Endometrial microvascular endothelial cells (primary cell): ENCODE measurements around the gene HAPLN1. TPM values are rescaled to one million over a fixed set of nuclear protein-coding genes. Genes with fewer than 3 reads are reported as not detected.

ENCODE experiments used
- in situ Hi-C: cut with HindIII; loops from 2 replicates; pipeline ENCODE4 v1.10.0; 2017; ENCODE audit warnings: low sequenced_read_pairs, low pct_unique_long_range_greater_than_20kb; ENCODE audit errors: inconsistent ontology term
- total RNA-seq: library from RNA; depleted of rRNA; stranded (reverse); fragments of >200 nt; gene quantifications from one replicate; pipeline ENCODE4 v1.2.3, GENCODE V29; 2015; ENCODE audit errors: inconsistent ontology term

The HAPLN1 gene
- total RNA-seq, 1 donor from 2014 or later = not detected

DNA sequence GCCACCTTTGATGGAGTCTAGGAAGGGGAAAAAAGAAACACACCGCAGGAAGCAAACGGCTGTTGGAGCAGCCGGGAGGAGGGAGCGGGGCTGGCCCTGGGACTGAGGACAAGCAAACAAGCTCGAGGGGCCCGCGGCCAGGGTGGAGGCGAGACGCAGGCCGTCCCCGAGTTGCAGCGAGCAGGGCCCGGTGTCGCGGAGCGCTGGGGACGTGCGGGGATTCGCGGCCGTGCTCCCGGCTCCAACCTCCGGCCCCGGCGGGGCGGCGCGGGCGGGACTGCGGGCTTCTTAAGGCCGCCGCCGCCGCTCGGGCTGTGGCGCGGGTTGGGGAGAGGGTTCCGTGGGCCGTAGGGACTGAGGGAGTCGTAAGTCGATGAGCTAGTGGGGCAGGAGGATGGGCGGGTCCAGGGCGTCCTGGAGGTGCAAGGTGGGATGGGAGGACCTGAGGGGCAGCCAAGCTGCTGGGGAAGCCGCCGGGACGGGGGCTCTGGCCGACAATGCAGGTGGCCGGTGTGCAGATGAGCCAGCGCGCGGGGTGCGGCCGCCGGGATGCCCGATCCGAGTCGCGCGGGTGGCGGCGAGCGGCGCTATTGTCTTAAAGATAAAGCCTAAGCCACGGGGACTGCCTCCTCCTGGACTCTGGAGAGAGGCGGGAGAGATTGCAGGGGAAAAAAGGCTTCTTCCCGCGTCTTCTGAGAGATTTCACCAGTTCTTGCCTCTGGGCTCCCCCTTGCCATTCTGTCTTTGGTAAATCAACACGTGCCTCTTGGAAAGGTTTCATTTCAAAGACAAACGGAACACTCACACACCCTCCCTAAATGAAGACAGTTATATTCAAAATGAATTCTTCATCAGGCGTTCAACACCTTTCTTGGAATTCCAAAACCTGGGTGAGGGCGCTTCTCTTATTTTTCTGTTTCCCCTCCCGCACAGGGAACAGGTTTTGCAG is 1.6 kb upstream of the HAPLN1 start:
- in situ Hi-C loops = no loop called here

- in situ Hi-C loops = no loop called here
These were observed 1.6 kb downstream of the HAPLN1 start for GRCh38 chr5:83718936-83719495.

DNA sequence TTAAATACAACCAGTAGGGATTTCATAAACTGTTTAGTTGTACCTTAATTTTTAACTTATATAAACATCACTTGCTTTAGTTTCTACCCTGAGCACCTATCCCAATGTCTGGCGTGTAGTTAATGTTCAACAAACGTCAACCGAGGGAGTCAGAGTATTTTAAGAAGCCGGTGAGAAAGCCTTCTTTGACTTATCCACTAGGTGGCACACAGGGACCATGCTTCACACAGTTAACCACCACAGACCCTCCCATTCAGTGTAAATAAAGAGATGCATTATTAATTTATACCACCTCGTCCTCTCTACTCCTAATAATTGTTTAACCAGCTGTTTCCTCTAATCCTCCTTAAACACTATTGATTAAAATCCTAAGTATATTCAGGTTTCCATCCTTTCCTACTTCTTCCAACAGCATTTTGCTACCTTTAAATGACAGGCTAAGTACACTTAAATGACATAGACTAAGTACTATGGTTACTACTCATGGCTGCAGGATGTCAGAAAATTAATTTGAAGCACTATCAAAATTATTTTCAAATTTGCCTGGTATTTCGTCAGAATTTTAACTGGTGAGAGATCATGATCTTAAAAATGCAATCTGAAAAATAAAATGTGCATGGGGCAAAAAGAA is 2.3 kb downstream of the HAPLN1 start:
- in situ Hi-C loops = no loop called here

GRCh38 chr5:83715236-83716065 is 5.2 kb downstream of the HAPLN1 start:
- in situ Hi-C loops = no loop called here

- in situ Hi-C loops = no loop called here
These were observed 5.8 kb downstream of the HAPLN1 start for GRCh38 chr5:83714810-83715209.

DNA sequence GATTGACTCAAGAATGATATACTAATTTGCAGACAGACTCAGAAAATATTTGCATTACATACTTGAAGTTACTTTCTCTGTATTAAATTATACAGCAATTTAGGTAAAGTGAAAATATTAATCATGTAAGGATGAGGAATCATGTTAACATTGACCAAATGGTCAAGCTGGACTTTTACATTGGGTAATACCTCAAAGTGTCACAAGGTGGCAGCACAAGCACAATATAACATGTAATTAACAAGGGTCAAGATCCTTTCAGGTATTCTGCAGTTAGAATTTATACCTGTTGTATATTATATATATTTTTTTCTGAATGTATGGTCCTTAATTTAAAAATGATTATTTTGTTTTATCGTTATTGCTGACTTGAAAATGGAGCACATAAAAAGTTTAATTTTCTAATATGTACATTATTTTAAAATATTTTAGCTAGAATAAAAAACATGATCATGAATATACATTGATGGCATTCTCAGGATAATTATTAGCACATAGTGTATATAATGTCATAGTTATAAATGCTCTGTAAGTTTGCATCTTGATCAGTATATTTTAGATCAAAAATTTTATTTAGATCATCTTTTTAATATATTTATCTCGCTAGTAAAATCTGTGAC is 8.6 kb downstream of the HAPLN1 start:
- in situ Hi-C loops = no loop called here

GRCh38 chr5:83709973-83710372 is 10.7 kb downstream of the HAPLN1 start:
- in situ Hi-C loops = no loop called here

- in situ Hi-C loops = no loop called here
These were observed 12.5 kb downstream of the HAPLN1 start for GRCh38 chr5:83708170-83708569.

- in situ Hi-C loops = no loop called here
These were observed 17.6 kb downstream of the HAPLN1 start for GRCh38 chr5:83703059-83703458.

DNA sequence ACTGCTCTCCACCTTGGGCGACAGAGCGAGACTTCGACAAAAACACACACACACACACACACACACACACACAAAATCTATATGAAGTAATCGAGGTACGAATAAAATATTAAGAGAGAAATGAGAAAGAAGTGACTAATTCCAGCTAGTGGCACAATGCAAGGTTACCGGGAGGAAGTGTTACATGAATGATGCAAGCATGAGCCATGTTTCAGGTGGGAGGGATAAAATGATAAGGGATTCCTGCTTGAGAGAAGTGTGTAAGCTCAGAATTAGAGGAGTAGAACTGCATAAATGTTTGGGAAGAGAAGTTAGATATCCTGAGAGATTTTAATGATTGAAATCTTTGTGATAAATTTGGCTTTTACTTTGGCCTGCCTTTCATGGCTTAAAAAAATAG is 18.8 kb downstream of the HAPLN1 start:
- in situ Hi-C loops = no loop called here

DNA sequence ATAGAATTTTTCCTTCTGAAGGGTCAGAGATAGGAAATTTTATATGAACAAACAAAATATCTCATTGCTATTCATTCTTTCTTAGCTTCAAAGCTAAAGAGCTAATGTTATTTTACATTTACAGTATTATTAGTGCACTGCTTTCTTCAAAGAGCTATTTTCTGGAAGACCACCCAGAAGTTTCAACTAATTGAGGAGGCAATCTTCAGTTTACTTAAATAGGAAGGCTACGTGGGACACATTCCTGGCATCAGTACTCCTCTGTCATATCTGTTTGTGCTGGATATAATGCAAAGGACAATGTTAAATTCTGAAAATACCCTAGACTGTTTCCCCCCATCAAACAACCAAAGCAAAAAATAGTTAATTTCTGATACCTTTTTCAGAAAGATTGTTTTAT is 30.8 kb downstream of the HAPLN1 start:
- in situ Hi-C loops = no loop called here

- in situ Hi-C loops = no loop called here
These were observed 32.4 kb downstream of the HAPLN1 start for GRCh38 chr5:83688281-83688680.

GRCh38 chr5:83687124-83687619 is 33.5 kb downstream of the HAPLN1 start:
- in situ Hi-C loops = no loop called here

DNA sequence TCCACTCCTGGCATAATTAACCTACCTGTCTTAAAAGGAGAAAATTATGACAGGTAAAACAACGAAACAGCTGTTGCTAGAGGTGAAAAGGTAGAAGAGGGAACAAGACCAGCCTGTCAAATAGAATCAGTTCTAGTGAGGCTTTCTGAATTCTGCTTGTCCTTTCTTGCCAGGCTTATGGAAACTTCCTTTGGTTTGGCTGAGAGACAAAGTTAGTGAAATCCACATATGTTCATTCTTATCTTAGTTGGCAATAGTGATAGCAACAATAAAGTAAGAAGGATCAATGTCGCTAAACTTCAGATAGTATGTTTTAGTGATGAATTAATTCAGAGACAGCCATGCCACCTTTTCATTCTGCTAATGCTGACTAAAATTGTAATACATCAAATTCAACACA is 34.4 kb downstream of the HAPLN1 start:
- in situ Hi-C loops = no loop called here

- in situ Hi-C loops = no loop called here
These were observed 36.8 kb downstream of the HAPLN1 start for GRCh38 chr5:83683836-83684235.

DNA sequence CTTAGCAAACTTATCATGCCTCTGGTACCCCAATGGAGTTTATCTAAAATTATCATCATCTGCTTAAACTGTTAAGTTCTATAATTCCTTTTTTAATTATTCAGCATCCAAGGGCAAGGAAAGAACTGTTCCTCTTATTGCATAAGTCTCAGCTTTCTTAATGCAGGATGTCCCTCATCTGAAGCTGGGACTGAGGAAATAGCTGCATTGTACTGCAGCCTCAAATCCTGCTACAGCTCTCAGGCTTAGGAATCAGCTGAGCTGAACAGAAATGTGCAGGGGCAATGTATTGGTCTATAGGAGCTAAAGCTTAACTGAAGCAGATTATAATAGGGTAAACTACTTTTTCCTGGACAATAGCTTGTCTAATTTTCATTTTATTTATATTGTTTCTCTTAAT is 48.0 kb downstream of the HAPLN1 start:
- in situ Hi-C loops = no loop called here

DNA sequence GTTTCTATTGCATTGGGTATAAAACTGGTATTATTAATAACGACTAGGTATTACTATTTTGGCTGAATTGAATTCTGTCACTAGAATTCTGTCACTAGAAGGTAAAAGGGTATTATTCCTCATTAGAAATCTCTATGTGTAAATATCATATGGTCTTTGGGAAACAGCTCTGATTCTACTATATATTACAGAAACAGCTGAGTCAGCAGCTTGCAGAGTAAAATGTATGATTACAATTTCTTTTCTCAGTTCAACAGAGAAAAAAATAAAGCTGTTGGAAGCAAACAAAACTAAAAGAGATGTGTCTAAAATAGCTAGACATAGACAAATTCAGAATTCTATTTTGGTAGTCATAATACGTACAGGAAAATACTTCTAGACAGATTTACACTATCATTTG is 48.5 kb downstream of the HAPLN1 start:
- in situ Hi-C loops = no loop called here

- in situ Hi-C loops = no loop called here
These were observed 55.0 kb downstream of the HAPLN1 start for GRCh38 chr5:83665631-83666030.

DNA sequence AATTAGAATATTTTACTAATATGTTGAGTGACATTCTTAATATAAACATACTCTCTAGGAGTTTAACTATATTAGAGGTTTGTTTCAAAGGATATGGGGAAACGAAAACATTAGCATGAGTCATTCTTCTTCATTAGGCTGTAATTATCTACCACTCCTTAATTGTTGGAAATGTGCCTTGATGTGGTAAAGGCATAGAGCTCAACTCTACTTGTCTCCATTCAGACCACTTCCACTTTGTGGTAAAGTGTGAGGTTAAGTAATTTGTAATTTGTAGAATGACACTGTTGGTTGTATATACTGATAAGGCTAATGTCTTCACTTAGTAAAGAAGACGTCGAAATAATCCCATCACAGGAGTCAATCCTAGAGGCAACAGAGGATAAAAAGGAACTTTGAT is 58.1 kb downstream of the HAPLN1 start:
- in situ Hi-C loops = no loop called here
